Fibroblast of the aortic adventitia (primary cell): ENCODE results near the gene CALML5. TPM values are rescaled to one million over a fixed set of nuclear protein-coding genes. Genes with fewer than 3 reads are reported as not detected.

ENCODE experiments used
- DNase-seq: peaks from one replicate; pipeline ENCODE4 v3.0.0-alpha.2; 2010; ENCODE audit warnings: low read depth
- H3K4me3 ChIP-seq: 2 replicates; pipeline ENCODE4 v1.5.1; 2011; ENCODE audit warnings: low read depth, mild to moderate bottlenecking, control low read depth, low read length, moderate library complexity
- total RNA-seq: library from RNA; depleted of rRNA; stranded (reverse); fragments of >200 nt; gene quantifications from 2 replicates; pipeline ENCODE4 v1.2.3, GENCODE V29; 2012; ENCODE audit warnings: low replicate concordance
- TF ChIP-seq, protein P1 (sequence below): IDR thresholded peaks from 2 replicates; pipeline ENCODE4 v1.5.1; 2011; ENCODE audit warnings: mild to moderate bottlenecking, low read length, control low read depth, inconsistent platforms; ENCODE audit not compliant: insufficient read depth

CALML5 gene
- total RNA-seq, 1 donor, result not detected

DNA sequence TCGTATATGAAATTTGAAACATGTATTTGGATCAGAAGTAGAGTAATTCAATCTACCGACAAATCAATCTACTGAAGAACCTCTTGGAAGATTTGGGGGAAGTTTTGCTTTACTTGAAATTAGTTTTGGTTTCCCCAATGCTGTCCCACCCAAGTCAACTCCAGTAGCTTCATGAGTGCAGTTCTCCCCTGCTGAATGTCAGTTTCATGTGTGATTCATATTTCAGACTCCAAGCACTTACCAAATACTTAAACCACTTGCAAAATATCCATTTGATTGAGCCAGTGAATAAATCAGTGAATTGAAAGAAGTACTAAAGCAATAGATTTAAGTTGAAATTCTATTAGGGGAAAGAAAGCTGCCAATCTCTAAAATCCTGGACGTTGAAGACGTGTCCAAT lies 9.3 kb downstream of the CALML5 start:
- no peak for DNase-seq
- TF ChIP-seq, protein P1, sequence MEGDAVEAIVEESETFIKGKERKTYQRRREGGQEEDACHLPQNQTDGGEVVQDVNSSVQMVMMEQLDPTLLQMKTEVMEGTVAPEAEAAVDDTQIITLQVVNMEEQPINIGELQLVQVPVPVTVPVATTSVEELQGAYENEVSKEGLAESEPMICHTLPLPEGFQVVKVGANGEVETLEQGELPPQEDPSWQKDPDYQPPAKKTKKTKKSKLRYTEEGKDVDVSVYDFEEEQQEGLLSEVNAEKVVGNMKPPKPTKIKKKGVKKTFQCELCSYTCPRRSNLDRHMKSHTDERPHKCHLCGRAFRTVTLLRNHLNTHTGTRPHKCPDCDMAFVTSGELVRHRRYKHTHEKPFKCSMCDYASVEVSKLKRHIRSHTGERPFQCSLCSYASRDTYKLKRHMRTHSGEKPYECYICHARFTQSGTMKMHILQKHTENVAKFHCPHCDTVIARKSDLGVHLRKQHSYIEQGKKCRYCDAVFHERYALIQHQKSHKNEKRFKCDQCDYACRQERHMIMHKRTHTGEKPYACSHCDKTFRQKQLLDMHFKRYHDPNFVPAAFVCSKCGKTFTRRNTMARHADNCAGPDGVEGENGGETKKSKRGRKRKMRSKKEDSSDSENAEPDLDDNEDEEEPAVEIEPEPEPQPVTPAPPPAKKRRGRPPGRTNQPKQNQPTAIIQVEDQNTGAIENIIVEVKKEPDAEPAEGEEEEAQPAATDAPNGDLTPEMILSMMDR, result no peak
- no peak overlapping the region for H3K4me3 ChIP-seq

- no peak for DNase-seq
- TF ChIP-seq, protein P1, result no peak
- H3K4me3 ChIP-seq, result no peak overlapping the region
These were observed 10.9 kb downstream of the CALML5 start for GRCh38 chr10:5488272-5489161.

- TF ChIP-seq, protein P1, result no peak
These were observed 12.5 kb downstream of the CALML5 start for GRCh38 chr10:5486853-5487235.

DNA sequence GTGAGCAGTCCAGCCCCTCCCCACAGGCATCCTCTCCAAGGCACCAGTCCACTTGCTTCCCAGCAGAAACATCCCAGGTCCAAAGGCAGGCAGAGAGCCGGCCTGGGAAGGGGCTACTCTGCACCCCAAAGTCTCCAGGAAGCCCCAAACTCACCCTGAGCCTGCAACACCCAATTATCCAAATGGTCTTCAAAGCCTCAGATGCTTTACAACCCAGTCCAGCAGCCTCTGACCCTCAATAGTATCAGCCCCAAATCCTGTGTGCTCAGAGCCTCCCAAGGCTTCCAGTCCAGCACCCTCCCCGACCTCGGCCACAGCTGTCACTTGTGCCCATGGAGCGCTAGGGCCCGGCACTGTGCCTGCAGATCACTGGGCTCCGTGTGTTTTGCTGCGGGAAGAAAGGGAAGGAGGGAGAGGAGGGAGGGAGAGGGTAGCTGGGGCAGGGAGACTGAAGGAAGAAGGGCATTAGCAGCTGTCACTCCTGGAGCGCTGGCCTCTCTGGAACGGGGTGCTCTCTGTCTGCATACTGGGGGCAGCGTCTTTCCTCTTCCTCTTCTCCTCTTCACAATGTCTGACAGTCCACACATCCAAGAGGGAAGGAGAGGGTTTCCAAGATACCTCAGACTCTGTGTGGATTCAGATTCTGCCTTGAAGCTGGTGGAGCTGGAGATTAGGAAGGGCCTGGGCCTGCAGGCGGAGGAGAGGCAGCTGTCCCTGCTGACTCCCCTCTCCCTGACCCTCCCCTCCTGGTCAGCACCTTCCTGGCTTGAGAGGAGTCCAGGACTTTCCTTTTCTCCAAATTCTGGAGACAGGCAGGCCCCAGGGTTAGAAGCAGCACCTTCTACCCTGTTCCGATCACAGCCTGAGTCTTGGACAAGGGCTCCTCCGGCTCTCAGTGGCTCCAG lies 13.2 kb downstream of the CALML5 start:
- DNase-seq, result no peak
- H3K4me3 ChIP-seq, result no peak overlapping the region
- TF ChIP-seq, protein P1, result no peak

More at GRCh38 chr10:5486853-5487235, 12.5 kb downstream of the CALML5 start:
- no peak overlapping the region for H3K4me3 ChIP-seq
- DNase-seq, result no peak

GRCh38 chr10:5485290-5485689 lies 14.1 kb downstream of the CALML5 start:
- H3K4me3 ChIP-seq, result no peak overlapping the region
- TF ChIP-seq, protein P1, result no peak
- no peak for DNase-seq

DNA sequence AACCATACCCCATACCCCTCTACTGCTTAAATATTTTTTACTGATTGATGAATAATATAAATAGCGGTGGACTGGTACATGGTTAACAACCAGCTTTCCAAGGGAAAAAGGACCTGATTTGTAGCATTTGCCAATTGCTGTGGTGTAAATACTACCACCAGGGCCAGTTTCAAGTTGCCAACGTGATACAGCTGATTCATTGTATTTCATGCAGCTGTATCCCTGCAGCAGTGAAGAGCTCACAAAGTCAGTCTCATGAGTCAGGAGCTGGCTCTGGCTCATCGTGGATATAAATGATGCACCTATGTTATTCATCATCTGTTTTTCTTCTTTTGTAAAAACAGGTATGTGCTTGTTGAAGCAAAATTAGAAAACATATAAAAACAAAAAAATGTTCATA lies 15.2 kb downstream of the CALML5 start:
- no peak overlapping the region for H3K4me3 ChIP-seq
- TF ChIP-seq, protein P1, result no peak
- peak; percentile 16 for DNase-seq
